Activated CD8-positive, alpha-beta T cell treated with anti-CD3 and anti-CD28 coated beads, Interleukin-2, amount 10 ng/mL, durations not matched to agents 7 days and 5 days (primary cell): Measurements from ENCODE around the gene SLC35F5. TPM values are rescaled to one million over a fixed set of nuclear protein-coding genes. Genes with fewer than 3 reads are reported as not detected.

ENCODE experiments used
- ATAC-seq: fragments of 150-1000 bp; cut with Tn5 transposase; one replicate; pipeline ENCODE4 v1.10.0; 2021; ENCODE audit warnings: moderate library complexity
- CTCF ChIA-PET: fragments of 350-600 bp; sonication (Branson Sonifier 250); formaldehyde crosslinking; loops from one replicate; lab custom pipeline; 2021; ENCODE audit warnings: antibody characterized with exemption; lab: Charles Lee
- POLR2A ChIA-PET: fragments of 350-600 bp; sonication (Branson Sonifier 250); formaldehyde crosslinking; loops from one replicate; lab custom pipeline; 2021; ENCODE audit warnings: antibody characterized with exemption; lab: Charles Lee
- DNase-seq: peaks from one replicate; pipeline ENCODE4 v3.0.0-alpha.2; 2020
- H3K27ac Mint-ChIP-seq: one replicate; pipeline ENCODE4 v1.8.0; 2021; ENCODE audit warnings: mild to moderate bottlenecking, mixed read lengths
- H3K27me3 Mint-ChIP-seq: one replicate; pipeline ENCODE4 v1.8.0; 2021; ENCODE audit warnings: low read depth, mixed read lengths
- H3K36me3 Mint-ChIP-seq: one replicate; pipeline ENCODE4 v1.8.0; 2021; ENCODE audit warnings: low read depth, mixed read lengths
- H3K4me1 Mint-ChIP-seq: one replicate; pipeline ENCODE4 v1.8.0; 2021; ENCODE audit warnings: low read depth, mixed read lengths
- H3K4me3 Mint-ChIP-seq: one replicate; pipeline ENCODE4 v1.8.0; 2021; ENCODE audit warnings: mild to moderate bottlenecking, mixed read lengths
- H3K9me3 Mint-ChIP-seq: one replicate; pipeline ENCODE4 v1.8.0; 2022; ENCODE audit warnings: mixed read lengths; ENCODE audit not compliant: insufficient read depth
- total RNA-seq, 2 experiments: library from RNA; stranded (reverse); gene quantifications; one replicate each; pipeline ENCODE4 v1.2.3, GENCODE V29; 2021

SLC35F5 gene
- total RNA-seq, 2 experiments from 2014 or later = 16.5 to 17.1 TPM

- H3K36me3 Mint-ChIP-seq = peaks cover 23% of the 10 kb centered on the region
- ChIA-PET POLR2A (no interaction called here), CTCF (no interaction called here)
- H3K9me3 Mint-ChIP-seq = no peaks in the 10 kb centered on the region
- ATAC-seq (no peak), DNase-seq (no peak)
- H3K4me1 Mint-ChIP-seq = peaks cover 30% of the 10 kb centered on the region
- no peak overlapping the region for H3K4me3 Mint-ChIP-seq
- no peaks in the 10 kb centered on the region for H3K27me3 Mint-ChIP-seq
- H3K27ac Mint-ChIP-seq = no peak overlapping the region
Observed at GRCh38 chr2:113754160-113754559, 2.3 kb downstream of the SLC35F5 start.

- Mint-ChIP-seq H3K9me3 (no peaks in the 10 kb centered on the region), H3K27ac (no peak overlapping the region), H3K4me1 (peaks cover 19% of the 10 kb centered on the region), H3K27me3 (no peaks in the 10 kb centered on the region), H3K4me3 (no peak overlapping the region), H3K36me3 (peaks cover 35% of the 10 kb centered on the region)
- DNase-seq (no peak), ATAC-seq (no peak)
- ChIA-PET CTCF (no interaction called here), POLR2A (no interaction called here)
Observed at GRCh38 chr2:113750385-113750784, 6.1 kb downstream of the SLC35F5 start.

GRCh38 chr2:113741091-113741490, 15.4 kb downstream of the SLC35F5 start:
- H3K4me1 Mint-ChIP-seq = no peaks in the 10 kb centered on the region
- ChIA-PET POLR2A (no interaction called here), CTCF (no interaction called here)
- no peaks in the 10 kb centered on the region for H3K9me3 Mint-ChIP-seq
- no peak for ATAC-seq
- no peaks in the 10 kb centered on the region for H3K27me3 Mint-ChIP-seq
- H3K27ac Mint-ChIP-seq = no peak overlapping the region
- DNase-seq = no peak
- H3K4me3 Mint-ChIP-seq = no peak overlapping the region
- peaks cover 33% of the 10 kb centered on the region for H3K36me3 Mint-ChIP-seq

DNA sequence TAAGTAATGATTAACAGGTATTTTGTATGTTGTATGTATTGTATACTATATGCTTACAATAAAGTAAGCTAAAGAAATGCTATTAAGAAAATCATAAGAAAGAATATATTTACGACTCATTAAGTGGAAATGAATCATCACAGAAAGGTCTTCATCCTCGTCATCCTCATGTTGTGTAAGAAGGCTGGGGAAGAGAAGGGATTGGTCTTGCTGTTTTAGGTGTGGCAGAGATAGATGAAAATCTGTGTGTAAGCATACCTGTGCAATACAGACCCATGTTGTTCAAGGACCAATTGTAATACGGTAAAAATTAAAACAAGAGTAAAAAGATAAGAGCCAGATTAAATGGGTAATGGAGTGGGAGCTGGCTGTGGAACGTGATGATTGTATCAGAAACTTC, 16.6 kb downstream of the SLC35F5 start:
- peaks cover 26% of the 10 kb centered on the region for H3K36me3 Mint-ChIP-seq
- POLR2A ChIA-PET = no interaction called here
- CTCF ChIA-PET = no interaction called here
- no peaks in the 10 kb centered on the region for H3K9me3 Mint-ChIP-seq
- H3K27me3 Mint-ChIP-seq = no peaks in the 10 kb centered on the region
- H3K27ac Mint-ChIP-seq = no peak overlapping the region
- ATAC-seq = no peak
- DNase-seq = no peak
- H3K4me1 Mint-ChIP-seq = no peaks in the 10 kb centered on the region
- no peak overlapping the region for H3K4me3 Mint-ChIP-seq

GRCh38 chr2:113734185-113734584, 22.3 kb downstream of the SLC35F5 start:
- H3K27me3 Mint-ChIP-seq = no peaks in the 10 kb centered on the region
- POLR2A ChIA-PET = interaction anchor here (1.0 kb wide), 1 partner anchor 22 kb away, joined by 3 read pairs; the partner anchor contains the start of gene SLC35F5
- no peaks in the 10 kb centered on the region for H3K9me3 Mint-ChIP-seq
- H3K36me3 Mint-ChIP-seq = peaks cover 12% of the 10 kb centered on the region
- no peak overlapping the region for H3K27ac Mint-ChIP-seq
- CTCF ChIA-PET = interaction anchor here (0.8 to 1.2 kb wide), 3 partner anchors 12 to 34 kb away, joined by 3 to 5 read pairs (median 3); partner anchors contain the start of gene SLC35F5
- ATAC-seq = no peak
- H3K4me3 Mint-ChIP-seq = no peak overlapping the region
- peaks cover 6% of the 10 kb centered on the region for H3K4me1 Mint-ChIP-seq
- DNase-seq = no peak

- ChIA-PET CTCF (interaction anchor here (1.8 kb wide), 1 partner anchor 13 kb away, joined by 5 read pairs; no protein-coding TSS in a partner anchor), POLR2A (interaction anchor here (1.6 kb wide), 1 partner anchor 33 kb away, joined by 4 read pairs; the partner anchor contains the start of gene SLC35F5)
- no peak for ATAC-seq
- no peak overlapping the region for H3K4me3 Mint-ChIP-seq
- peaks cover 8% of the 10 kb centered on the region for H3K36me3 Mint-ChIP-seq
- H3K27ac Mint-ChIP-seq = no peak overlapping the region
- DNase-seq = no peak
- H3K4me1 Mint-ChIP-seq = no peaks in the 10 kb centered on the region
- no peaks in the 10 kb centered on the region for H3K27me3 Mint-ChIP-seq
- H3K9me3 Mint-ChIP-seq = no peaks in the 10 kb centered on the region
Observed at GRCh38 chr2:113724010-113724409, 32.4 kb downstream of the SLC35F5 start.

- Mint-ChIP-seq H3K27ac (no peak overlapping the region), H3K4me1 (no peaks in the 10 kb centered on the region), H3K4me3 (no peak overlapping the region), H3K36me3 (peaks cover 8% of the 10 kb centered on the region), H3K27me3 (no peaks in the 10 kb centered on the region), H3K9me3 (no peaks in the 10 kb centered on the region)
- DNase-seq (no peak), ATAC-seq (no peak)
- POLR2A ChIA-PET = interaction anchor here (1.6 kb wide), 1 partner anchor 33 kb away, joined by 4 read pairs; the partner anchor contains the start of gene SLC35F5
- CTCF ChIA-PET = interaction anchor here (1.2 to 1.8 kb wide), 2 partner anchors 13 to 23 kb away, joined by 5 to 8 read pairs; no protein-coding TSS in a partner anchor
Observed at GRCh38 chr2:113723411-113723810, 33.0 kb downstream of the SLC35F5 start.

DNA sequence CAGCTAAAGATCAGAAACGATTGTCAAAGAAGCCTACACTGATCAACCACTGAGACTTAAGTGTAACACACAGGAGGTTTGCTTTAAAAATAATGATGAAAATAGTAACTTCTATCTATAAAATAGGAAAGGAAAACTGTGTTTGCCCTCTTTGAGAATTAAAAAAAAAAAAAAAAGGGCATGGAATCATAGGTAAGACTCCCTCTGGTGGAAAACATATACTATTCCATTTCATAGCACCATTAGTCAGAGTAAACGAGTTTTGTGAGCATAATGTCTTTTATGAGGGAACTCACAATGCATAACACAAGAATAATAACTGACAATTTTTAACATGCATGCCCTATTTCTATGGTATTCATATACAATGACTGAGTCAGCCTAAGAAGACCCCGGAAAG, 36.3 kb downstream of the SLC35F5 start:
- no peak for ATAC-seq
- ChIA-PET POLR2A (no interaction called here), CTCF (interaction anchor here (1.5 kb wide), 1 partner anchor 116 kb away, joined by 5 read pairs; no protein-coding TSS in a partner anchor)
- DNase-seq = no peak
- H3K27ac Mint-ChIP-seq = no peak overlapping the region
- no peak overlapping the region for H3K4me3 Mint-ChIP-seq
- H3K4me1 Mint-ChIP-seq = no peaks in the 10 kb centered on the region
- H3K36me3 Mint-ChIP-seq = peaks cover 11% of the 10 kb centered on the region
- no peaks in the 10 kb centered on the region for H3K27me3 Mint-ChIP-seq
- H3K9me3 Mint-ChIP-seq = no peaks in the 10 kb centered on the region

- H3K27me3 Mint-ChIP-seq = no peaks in the 10 kb centered on the region
- no peak for ATAC-seq
- H3K4me3 Mint-ChIP-seq = no peak overlapping the region
- H3K4me1 Mint-ChIP-seq = no peaks in the 10 kb centered on the region
- H3K9me3 Mint-ChIP-seq = no peaks in the 10 kb centered on the region
- H3K36me3 Mint-ChIP-seq = peaks cover 6% of the 10 kb centered on the region
- ChIA-PET POLR2A (no interaction called here), CTCF (interaction anchor here (1.1 to 4.4 kb wide), 6 partner anchors 9 to 23 kb away, joined by 3 to 16 read pairs (median 3); no protein-coding TSS in a partner anchor)
- no peak overlapping the region for H3K27ac Mint-ChIP-seq
- no peak for DNase-seq
Observed at GRCh38 chr2:113716291-113716690, 40.2 kb downstream of the SLC35F5 start.

DNA sequence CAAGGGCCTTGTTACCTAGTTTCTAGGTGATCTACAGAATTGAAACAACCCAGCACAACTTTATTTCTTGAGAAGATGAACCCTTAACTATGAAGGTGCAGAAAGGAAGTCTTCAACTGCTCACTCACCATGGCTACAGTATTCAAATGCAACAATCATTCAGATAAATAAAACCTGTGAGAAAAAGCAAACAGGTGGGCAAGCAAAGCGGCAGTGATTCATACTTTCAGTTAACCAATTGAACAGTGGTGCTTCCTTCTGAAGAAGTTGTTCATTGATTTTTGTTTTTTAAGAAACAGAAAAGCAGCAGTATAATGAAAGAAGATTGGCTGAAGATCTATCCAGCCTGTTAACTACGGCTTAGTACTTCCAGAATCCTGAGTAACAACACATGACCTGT, 43.5 kb downstream of the SLC35F5 start:
- DNase-seq = no peak
- POLR2A ChIA-PET = no interaction called here
- H3K36me3 Mint-ChIP-seq = peaks cover 6% of the 10 kb centered on the region
- no peak overlapping the region for H3K27ac Mint-ChIP-seq
- no peaks in the 10 kb centered on the region for H3K9me3 Mint-ChIP-seq
- CTCF ChIA-PET = no interaction called here
- no peak overlapping the region for H3K4me3 Mint-ChIP-seq
- H3K27me3 Mint-ChIP-seq = no peaks in the 10 kb centered on the region
- no peaks in the 10 kb centered on the region for H3K4me1 Mint-ChIP-seq
- no peak for ATAC-seq

DNA sequence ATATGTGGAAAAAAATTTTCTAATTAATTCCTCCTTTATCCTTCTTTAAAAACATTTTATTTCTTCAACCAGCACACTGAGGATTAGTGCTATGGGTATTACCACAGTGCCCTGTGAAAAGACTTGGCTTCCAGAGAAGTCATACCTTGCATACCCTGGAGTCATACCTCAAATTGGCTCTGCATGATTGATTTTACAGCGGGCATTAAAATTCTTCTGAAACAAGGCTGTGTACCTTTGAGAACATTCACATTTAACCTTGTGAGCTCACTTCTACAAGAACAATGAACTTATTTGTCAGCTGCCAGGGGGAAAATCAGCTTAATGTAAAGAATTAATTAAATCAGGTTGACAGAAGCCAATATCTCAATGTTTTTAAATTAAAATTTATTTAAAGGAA, 44.6 kb downstream of the SLC35F5 start:
- POLR2A ChIA-PET = no interaction called here
- DNase-seq = no peak
- H3K27ac Mint-ChIP-seq = no peak overlapping the region
- no peak overlapping the region for H3K4me3 Mint-ChIP-seq
- H3K36me3 Mint-ChIP-seq = peaks cover 6% of the 10 kb centered on the region
- CTCF ChIA-PET = interaction anchor here (1.7 kb wide), 1 partner anchor 12 kb away, joined by 10 read pairs; no protein-coding TSS in a partner anchor
- no peaks in the 10 kb centered on the region for H3K27me3 Mint-ChIP-seq
- no peaks in the 10 kb centered on the region for H3K4me1 Mint-ChIP-seq
- H3K9me3 Mint-ChIP-seq = no peaks in the 10 kb centered on the region
- no peak for ATAC-seq

DNA sequence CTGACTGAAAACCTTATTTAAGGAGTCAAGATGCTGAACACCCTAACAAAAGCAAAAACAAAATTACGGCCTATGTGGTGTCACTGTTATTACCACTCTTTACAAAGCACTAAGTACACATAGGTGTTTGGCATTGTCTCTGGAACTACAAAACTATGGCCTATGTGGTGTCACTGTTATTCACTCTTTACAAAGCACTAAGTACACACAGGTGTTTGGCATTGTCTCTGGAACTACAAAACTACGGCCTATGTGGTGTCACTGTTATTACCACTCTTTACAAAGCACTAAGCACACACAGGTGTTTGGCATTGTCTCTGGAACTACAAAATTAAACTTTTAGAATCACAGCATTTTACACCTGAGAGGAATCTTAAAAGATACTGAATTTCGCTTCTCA, 47.4 kb downstream of the SLC35F5 start:
- H3K4me1 Mint-ChIP-seq = no peaks in the 10 kb centered on the region

More for the DNA sequence above, 47.4 kb downstream of the SLC35F5 start:
- ChIA-PET POLR2A (no interaction called here), CTCF (interaction anchor here (1.0 kb wide), 1 partner anchor 18 kb away, joined by 3 read pairs; no protein-coding TSS in a partner anchor)
- Mint-ChIP-seq H3K27me3 (no peaks in the 10 kb centered on the region), H3K36me3 (no peaks in the 10 kb centered on the region), H3K4me3 (no peak overlapping the region), H3K27ac (no peak overlapping the region), H3K9me3 (no peaks in the 10 kb centered on the region)
- no peak for DNase-seq
- ATAC-seq = no peak
